ENCODE data around the gene FBXW10B. TPM values are rescaled to one million over a fixed set of nuclear protein-coding genes. Genes with fewer than 3 reads are reported as not detected.
"Not testable (repeated sequence)": the region's sequence is repeated elsewhere in the genome, so short reads cannot be mapped to it uniquely, and the experiment has no call there.

The FBXW10B gene
- total and polyA plus RNA-seq, 2 donors (not counting 1 experiment from before 2014, with no cell fraction given) = 0.10 to 0.76 TPM

DNA sequence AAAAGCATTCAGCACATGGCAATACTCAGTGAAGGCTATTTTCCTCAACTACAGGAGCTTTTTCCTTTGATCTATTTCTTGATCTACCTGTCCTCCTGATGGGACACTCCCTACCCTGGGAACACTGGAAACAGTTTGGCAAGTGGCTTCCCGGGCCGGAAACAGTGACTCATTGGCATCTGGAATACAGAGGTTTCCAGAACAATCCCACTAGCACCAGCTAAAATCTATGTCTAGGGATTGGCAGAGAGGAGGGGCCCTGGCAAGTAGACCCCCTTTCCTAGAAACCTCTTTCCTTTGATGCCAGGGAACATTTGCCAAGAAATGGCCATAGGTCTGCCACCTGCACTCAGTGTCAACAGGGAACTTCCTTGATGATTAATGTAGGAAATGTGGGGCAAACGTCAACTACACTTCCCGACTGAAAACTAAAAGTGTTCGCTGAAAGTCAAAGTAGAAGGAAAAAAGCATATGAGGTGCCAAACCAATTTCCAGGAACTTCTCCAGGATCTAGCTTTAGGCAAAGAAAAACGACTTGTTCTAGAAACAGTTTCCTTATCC, 30.4 kb upstream of the FBXW10B start:
- intact Hi-C loops (cut with micrococcal nuclease) = no loop called here
- TF ChIP-seq EZH2 (IDR thresholded peaks at IDR 0.05; ENCODE audit: borderline replicate concordance, insufficient read depth, low read depth, low read length, poor library complexity, severe bottlenecking) = no peak
- TF ChIP-seq, protein P1, sequence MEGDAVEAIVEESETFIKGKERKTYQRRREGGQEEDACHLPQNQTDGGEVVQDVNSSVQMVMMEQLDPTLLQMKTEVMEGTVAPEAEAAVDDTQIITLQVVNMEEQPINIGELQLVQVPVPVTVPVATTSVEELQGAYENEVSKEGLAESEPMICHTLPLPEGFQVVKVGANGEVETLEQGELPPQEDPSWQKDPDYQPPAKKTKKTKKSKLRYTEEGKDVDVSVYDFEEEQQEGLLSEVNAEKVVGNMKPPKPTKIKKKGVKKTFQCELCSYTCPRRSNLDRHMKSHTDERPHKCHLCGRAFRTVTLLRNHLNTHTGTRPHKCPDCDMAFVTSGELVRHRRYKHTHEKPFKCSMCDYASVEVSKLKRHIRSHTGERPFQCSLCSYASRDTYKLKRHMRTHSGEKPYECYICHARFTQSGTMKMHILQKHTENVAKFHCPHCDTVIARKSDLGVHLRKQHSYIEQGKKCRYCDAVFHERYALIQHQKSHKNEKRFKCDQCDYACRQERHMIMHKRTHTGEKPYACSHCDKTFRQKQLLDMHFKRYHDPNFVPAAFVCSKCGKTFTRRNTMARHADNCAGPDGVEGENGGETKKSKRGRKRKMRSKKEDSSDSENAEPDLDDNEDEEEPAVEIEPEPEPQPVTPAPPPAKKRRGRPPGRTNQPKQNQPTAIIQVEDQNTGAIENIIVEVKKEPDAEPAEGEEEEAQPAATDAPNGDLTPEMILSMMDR (IDR thresholded peaks at IDR 0.05) = no peak

DNA sequence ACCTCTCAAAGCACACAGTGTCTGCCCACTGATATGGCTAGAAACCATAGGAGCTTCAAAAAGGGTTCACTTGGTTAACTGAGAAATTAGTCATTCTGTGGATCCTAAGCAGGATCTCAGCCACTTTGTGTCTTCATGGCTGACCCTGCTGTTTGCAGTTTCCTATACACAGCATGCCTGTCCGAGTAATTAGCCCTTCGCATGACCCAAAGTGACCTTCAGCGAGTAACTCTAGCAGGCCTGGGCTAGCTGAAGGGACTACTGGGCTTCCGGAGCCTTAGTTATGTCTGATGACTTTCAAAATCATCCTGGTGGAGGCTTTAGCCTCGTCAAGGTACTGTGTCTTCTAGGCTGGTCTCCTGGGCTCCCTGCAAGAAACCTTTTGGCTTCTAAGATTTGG, 28.9 kb upstream of the FBXW10B start:
- Mint-ChIP-seq H3K27me3 (no peaks in the 10 kb centered on the region), H3K4me3 (no peak overlapping the region), H3K9me3 (ENCODE audit: insufficient read depth) (no peaks in the 10 kb centered on the region), H3K27ac (no peak overlapping the region), H3K4me1 (peaks cover 4% of the 10 kb centered on the region)
- Histone ChIP-seq H3K4me3 (ENCODE audit: control extremely low read depth in 1 of 5, extremely low read depth in 1 of 5, insufficient read depth in 1 of 5, low read depth in 2 of 5, low read length in 4 of 5) (no peak overlapping the region), H3K4me1 (ENCODE audit: control insufficient read depth in 2 of 2, insufficient read depth in 2 of 2, low read length in 2 of 2) (no peaks in the 10 kb centered on the region), H3K9me3 (ENCODE audit: control extremely low read depth in 1 of 3, control insufficient read depth in 2 of 3, insufficient read depth in 1 of 3, low read length in 2 of 3) (no peaks in the 10 kb centered on the region), H3K79me2 (ENCODE audit: control insufficient read depth, insufficient read depth, low read length) (no peaks in the 10 kb centered on the region), H3K27me3 (replicated peaks in 1 of 4; ENCODE audit: control extremely low read depth in 1 of 4, control insufficient read depth in 3 of 4, insufficient read depth in 4 of 4, low read length in 3 of 4) (no peaks in the 10 kb centered on the region), H2AFZ (ENCODE audit: insufficient read depth, low read depth, low read length, poor library complexity, severe bottlenecking) (no peak overlapping the region), H3K9ac (ENCODE audit: low read length) (no peak overlapping the region), H4K20me1 (ENCODE audit: control insufficient read depth, insufficient read depth, low read length, poor library complexity, severe bottlenecking) (no peaks in the 10 kb centered on the region), H3K4me2 (replicated peaks; ENCODE audit: low read depth, low read length, poor library complexity, severe bottlenecking) (no peak overlapping the region), H3K36me3 (replicated peaks in 1 of 2; ENCODE audit: control extremely low read depth in 1 of 2, control insufficient read depth in 1 of 2, extremely low read depth in 1 of 2, insufficient read depth in 2 of 2, low read length in 1 of 2) (no peaks in the 10 kb centered on the region), H3K27ac (ENCODE audit: low read length in 2 of 2) (no peak overlapping the region)
- TF ChIP-seq EZH2 (IDR thresholded peaks at IDR 0.05; ENCODE audit: borderline replicate concordance, insufficient read depth, low read depth, low read length, poor library complexity, severe bottlenecking) = no peak
- TF ChIP-seq, protein P1 (IDR thresholded peaks at IDR 0.05) = no peak
- 96% methylated on average over 5 of the region's 5 CpGs for WGBS (ENCODE audit: insufficient coverage)
- CTCF ChIA-PET = interaction anchor here (0.5 kb wide), 1 partner anchor 348 kb away, joined by 3 read pairs; no protein-coding TSS in a partner anchor
- POLR2A ChIA-PET = no interaction called here
- DNase-seq (no peak), ATAC-seq (ENCODE audit: low read depth) (no peak)
- intact Hi-C loops (cut with micrococcal nuclease) = no loop called here

More for the DNA sequence above, 30.4 kb upstream of the FBXW10B start:
- WGBS (ENCODE audit: insufficient coverage) = 46% methylated on average over 4 of the region's 6 CpGs
- H3K9ac ChIP-seq (ENCODE audit: low read length) = no peak overlapping the region
- POLR2A ChIA-PET = no interaction called here
- H3K4me3 ChIP-seq (ENCODE audit: control extremely low read depth in 1 of 5, extremely low read depth in 1 of 5, insufficient read depth in 1 of 5, low read depth in 2 of 5, low read length in 4 of 5) = no peak overlapping the region
- no peak for ATAC-seq (ENCODE audit: low read depth)
- no peak overlapping the region for H3K27ac Mint-ChIP-seq
- no peaks in the 10 kb centered on the region for H3K27me3 ChIP-seq (replicated peaks in 1 of 4; ENCODE audit: control extremely low read depth in 1 of 4, control insufficient read depth in 3 of 4, insufficient read depth in 4 of 4, low read length in 3 of 4)
- H3K9me3 ChIP-seq (ENCODE audit: control extremely low read depth in 1 of 3, control insufficient read depth in 2 of 3, insufficient read depth in 1 of 3, low read length in 2 of 3) = no peaks in the 10 kb centered on the region
- DNase-seq = no peak
- no peaks in the 10 kb centered on the region for H3K4me1 ChIP-seq (ENCODE audit: control insufficient read depth in 2 of 2, insufficient read depth in 2 of 2, low read length in 2 of 2)
- CTCF ChIA-PET = no interaction called here
- H3K79me2 ChIP-seq (ENCODE audit: control insufficient read depth, insufficient read depth, low read length) = no peaks in the 10 kb centered on the region
- no peaks in the 10 kb centered on the region for H3K9me3 Mint-ChIP-seq (ENCODE audit: insufficient read depth)
- H2AFZ ChIP-seq (ENCODE audit: insufficient read depth, low read depth, low read length, poor library complexity, severe bottlenecking) = no peak overlapping the region
- no peaks in the 10 kb centered on the region for H4K20me1 ChIP-seq (ENCODE audit: control insufficient read depth, insufficient read depth, low read length, poor library complexity, severe bottlenecking)
- no peak overlapping the region for H3K4me2 ChIP-seq (replicated peaks; ENCODE audit: low read depth, low read length, poor library complexity, severe bottlenecking)
- no peak overlapping the region for H3K4me3 Mint-ChIP-seq
- H3K36me3 ChIP-seq (replicated peaks in 1 of 2; ENCODE audit: control extremely low read depth in 1 of 2, control insufficient read depth in 1 of 2, extremely low read depth in 1 of 2, insufficient read depth in 2 of 2, low read length in 1 of 2) = no peaks in the 10 kb centered on the region
- H3K27ac ChIP-seq (ENCODE audit: low read length in 2 of 2) = no peak overlapping the region
- no peaks in the 10 kb centered on the region for H3K27me3 Mint-ChIP-seq
- peaks cover 4% of the 10 kb centered on the region for H3K4me1 Mint-ChIP-seq

DNA sequence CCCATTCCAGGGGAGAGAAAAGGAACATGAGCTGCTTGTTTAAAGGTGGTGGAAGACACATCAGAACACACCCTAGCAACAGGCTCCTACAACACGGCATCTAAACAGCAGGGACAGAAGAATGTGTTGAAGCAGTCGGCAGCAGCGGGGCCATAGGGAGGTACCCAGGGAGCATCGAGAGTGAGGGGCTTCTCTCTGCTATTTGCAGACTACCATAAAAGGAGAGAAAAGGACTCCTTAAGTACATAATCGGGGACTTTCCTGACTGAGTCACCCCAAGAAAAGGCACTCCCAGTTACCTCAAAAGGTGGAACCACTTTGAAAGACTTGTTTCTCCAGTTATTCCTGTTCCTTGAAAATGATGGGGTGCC, 26.4 kb upstream of the FBXW10B start:
- H4K20me1 ChIP-seq (ENCODE audit: control insufficient read depth, insufficient read depth, low read length, poor library complexity, severe bottlenecking); H3K27me3 Mint-ChIP-seq; DNase-seq; H3K4me3 Mint-ChIP-seq; H3K36me3 ChIP-seq (replicated peaks in 1 of 2; ENCODE audit: control extremely low read depth in 1 of 2, control insufficient read depth in 1 of 2, extremely low read depth in 1 of 2, insufficient read depth in 2 of 2, low read length in 1 of 2); H2AFZ ChIP-seq (ENCODE audit: insufficient read depth, low read depth, low read length, poor library complexity, severe bottlenecking); H3K9ac ChIP-seq (ENCODE audit: low read length); H3K4me1 ChIP-seq (ENCODE audit: control insufficient read depth in 2 of 2, insufficient read depth in 2 of 2, low read length in 2 of 2); intact Hi-C loops (cut with micrococcal nuclease); H3K27ac ChIP-seq (ENCODE audit: low read length in 2 of 2); H3K4me3 ChIP-seq (ENCODE audit: control extremely low read depth in 1 of 5, extremely low read depth in 1 of 5, insufficient read depth in 1 of 5, low read depth in 2 of 5, low read length in 4 of 5); H3K27me3 ChIP-seq (replicated peaks in 1 of 4; ENCODE audit: control extremely low read depth in 1 of 4, control insufficient read depth in 3 of 4, insufficient read depth in 4 of 4, low read length in 3 of 4); H3K4me1 Mint-ChIP-seq; H3K9me3 Mint-ChIP-seq (ENCODE audit: insufficient read depth); H3K9me3 ChIP-seq (ENCODE audit: control extremely low read depth in 1 of 3, control insufficient read depth in 2 of 3, insufficient read depth in 1 of 3, low read length in 2 of 3); H3K4me2 ChIP-seq (replicated peaks; ENCODE audit: low read depth, low read length, poor library complexity, severe bottlenecking); ATAC-seq (ENCODE audit: low read depth); H3K79me2 ChIP-seq (ENCODE audit: control insufficient read depth, insufficient read depth, low read length); CTCF ChIA-PET; H3K27ac Mint-ChIP-seq; POLR2A ChIA-PET: not testable (repeated sequence)
- 100% methylated on average over 2 of the region's 5 CpGs for WGBS (ENCODE audit: insufficient coverage)
